Erythroblast (primary cell): ENCODE measurements around the gene FAM131B.

Source experiments
- GATA1 ChIP-seq: IDR thresholded peaks from 2 replicates; pipeline ENCODE4 v1.6.1; 2011; ENCODE audit warnings: low read depth, mild to moderate bottlenecking, control low read depth, low read length, moderate library complexity
- POLR2A ChIP-seq: IDR thresholded peaks from 2 replicates; pipeline ENCODE4 v1.6.1; 2011; ENCODE audit warnings: mild to moderate bottlenecking, low read length

DNA sequence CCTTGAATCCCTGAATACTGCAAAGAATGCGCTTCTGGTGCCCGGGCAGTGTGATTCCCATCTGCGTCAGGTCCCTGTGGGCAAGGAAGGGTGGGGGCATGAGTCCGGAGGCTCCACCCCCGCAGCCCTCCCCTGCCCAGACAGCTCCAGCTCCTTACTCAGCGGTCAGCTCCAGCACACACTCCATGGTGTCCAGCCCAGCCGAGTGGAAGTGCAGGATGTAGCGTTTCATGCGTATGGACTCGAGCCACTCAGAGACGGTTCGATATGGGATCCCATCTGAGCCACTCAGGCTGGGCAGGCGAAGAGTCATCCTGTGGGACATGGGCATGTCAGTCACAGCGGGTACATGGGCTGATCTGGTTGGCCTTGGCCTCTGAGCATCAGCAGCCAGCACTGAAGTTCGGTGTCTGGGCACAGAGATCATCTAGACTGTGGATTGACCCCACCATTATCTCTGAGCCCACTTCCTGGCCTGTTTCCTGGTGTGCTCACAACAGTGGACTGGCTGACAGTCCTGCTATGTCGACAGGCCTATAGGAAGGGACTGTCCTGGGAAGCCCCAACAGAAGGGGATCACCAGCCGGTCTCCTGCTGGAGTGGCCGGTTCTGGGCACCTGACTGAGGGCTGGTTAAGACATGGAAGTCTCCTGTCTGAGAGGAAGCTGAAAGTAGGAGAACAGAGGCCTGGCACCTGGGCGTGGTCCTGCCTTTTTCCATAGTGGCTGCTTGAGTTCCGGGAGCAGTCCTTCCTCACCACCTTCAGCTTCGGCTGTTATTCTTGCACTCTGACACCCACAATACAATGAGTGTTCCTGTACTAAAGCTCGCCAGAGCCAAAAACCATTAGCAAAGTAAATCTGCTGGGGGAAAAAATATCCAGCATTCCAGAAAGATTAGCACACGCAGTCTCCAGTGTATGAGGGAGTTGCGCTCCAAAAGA, 29.2 kb upstream of the FAM131B start:
- TF ChIP-seq POLR2A (no peak), GATA1 (no peak)
